ENCODE data around the gene FAM53C. TPM values are rescaled to one million over a fixed set of nuclear protein-coding genes. Genes with fewer than 3 reads are reported as not detected.
"Not testable (repeated sequence)": the region's sequence is repeated elsewhere in the genome, so short reads cannot be mapped to it uniquely, and the experiment has no call there.

FAM53C gene
- total RNA-seq = 28.6 and 34.3 TPM in 2 replicates

GRCh38 chr5:138337685-138338410 is at the start of gene FAM53C:
TSS of gene FAM53C (plus strand) at chr5:138338266. CDS start at chr5:138341336, 3,070 bp downstream.
- DNase-seq = peak; percentile 94

GRCh38 chr5:138289296-138289695 is 48.8 kb upstream of the FAM53C start:
- no peak for DNase-seq

GRCh38 chr5:138303372-138303771 is 34.7 kb upstream of the FAM53C start:
- DNase-seq = peak; percentile 46

DNA sequence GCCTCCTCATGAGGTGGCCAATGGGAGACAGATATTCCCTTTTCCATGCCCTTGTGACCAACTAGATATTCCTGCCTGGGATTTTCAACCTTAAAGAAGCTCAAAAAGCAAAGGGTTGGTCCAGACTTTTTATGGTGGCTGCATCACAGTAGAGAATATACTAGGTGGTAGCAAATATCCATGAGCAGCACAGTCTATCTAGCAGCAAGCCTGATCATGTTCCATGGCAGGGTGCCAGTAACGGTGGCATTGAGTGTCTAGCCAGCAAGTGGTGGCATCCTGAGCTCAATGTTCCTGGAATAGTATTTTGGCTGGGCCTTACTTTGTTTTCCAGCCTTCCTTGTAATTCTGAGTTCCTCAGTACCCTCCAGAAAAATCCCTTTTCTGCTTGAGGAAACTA is 32.3 kb upstream of the FAM53C start:
- DNase-seq = peak; percentile 10

DNA sequence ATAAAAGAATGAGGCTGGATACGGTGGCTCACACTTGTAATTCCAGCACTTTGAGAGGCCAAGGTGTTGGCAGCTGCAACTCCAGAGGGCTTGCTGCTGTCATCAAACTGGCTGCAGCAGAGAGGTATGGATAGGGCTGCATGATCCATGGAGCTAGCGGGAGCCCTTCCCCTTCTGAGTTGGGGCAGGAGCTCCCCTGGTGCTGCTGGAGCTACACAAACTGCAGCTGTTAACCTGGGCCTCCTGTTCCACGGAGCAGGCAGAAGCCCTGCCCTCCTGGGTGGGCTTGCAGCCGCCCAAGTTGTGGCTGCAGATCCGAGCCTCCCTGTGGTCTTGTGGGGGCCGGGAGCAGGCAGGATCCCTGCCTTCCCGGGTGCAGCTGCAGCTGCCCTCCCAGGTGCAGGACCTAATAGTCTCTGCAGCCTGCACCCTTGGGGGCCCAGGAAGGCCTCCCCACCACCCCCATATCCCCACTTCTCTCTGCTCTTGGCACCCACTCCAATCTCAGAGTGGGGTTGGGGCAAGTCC is 22.3 kb upstream of the FAM53C start:
- DNase-seq = no peak

DNA sequence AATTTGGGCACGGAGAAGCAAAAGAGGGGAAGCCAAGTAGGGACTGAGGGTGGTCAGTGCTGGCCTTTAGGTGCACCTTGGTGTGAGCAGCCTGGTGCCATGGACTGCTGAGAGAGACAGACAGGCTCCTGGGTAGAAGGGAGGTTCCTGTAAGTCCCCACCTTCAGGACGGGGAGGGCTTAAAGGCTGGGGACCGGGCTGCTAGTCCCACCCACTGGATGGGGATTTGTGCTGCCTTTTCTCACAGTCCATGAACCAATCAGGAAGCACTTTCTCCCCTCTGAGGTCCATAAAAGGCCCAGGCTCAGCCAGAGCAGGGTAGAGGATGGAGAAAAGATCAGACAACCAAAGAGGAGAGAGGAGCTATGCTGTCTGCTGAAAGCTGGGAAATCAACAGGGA is 21.7 kb upstream of the FAM53C start:
- no peak for DNase-seq

- DNase-seq = not testable (repeated sequence)
Observed at GRCh38 chr5:138318211-138318610, 19.9 kb upstream of the FAM53C start.

DNA sequence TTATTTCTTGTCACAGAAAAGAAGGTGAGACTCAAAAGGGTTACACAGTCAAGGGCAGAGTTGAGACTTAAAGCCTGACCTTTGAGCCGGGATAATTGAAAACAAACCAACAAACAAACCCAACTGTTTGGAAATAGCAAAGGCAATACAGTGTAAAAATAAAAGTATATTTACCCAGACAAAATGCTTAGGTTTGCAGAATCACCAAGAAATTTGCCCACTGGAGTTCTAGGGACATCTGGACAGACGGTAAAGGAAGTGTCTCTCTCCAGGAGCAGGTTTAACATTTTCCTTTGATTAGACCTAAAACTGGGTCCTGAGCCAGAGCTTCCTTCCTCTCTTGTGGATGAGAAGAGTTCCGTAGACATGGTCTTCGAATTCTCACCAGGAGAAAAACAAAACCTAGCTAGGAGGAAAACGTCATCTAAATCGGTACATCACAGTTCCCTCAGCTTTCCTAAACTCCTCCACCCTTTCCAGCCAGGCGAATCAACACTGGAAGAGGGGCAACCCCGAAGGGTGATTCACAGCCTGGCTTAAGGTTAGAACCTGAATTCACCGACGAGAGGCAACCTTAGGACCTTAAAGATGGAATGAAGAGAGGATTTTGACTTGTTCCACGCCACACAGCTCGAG is 7.1 kb upstream of the FAM53C start:
- DNase-seq = peak; percentile 21

GRCh38 chr5:138331449-138332368 is 6.4 kb upstream of the FAM53C start, which contains the start of gene CDC25C:
TSS of gene CDC25C (minus strand) at chr5:138331804. CDS start at chr5:138331180, 624 bp downstream.
- DNase-seq = peak; percentile 100

GRCh38 chr5:138334867-138335447 is 3.1 kb upstream of the FAM53C start:
- DNase-seq = peak; percentile 25

- DNase-seq = peak; percentile 83
Observed at GRCh38 chr5:138336952-138337684, 948 bp upstream of the FAM53C start.

GRCh38 chr5:138338411-138339090 is 485 bp downstream of the FAM53C start:
- DNase-seq = peak; percentile 19

DNA sequence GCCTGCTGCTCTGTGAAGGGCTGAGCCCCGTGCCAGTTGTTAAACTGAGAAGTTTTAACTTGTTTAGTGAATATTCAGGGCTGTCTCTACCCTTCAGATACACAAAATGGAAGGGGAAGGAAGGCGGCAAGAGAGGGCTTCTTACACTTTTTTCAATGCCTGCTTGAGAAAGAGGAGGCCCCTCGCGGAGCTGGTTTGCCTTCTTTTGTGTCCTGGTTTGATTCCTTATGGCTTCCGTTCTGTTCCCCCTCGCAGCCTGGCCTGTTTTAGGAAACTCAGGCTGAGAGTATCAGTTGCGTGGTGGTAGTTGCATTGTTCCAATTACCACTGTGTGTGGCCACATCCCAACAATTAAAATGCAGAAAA is 1.0 kb downstream of the FAM53C start:
- peak; percentile 40 for DNase-seq

DNA sequence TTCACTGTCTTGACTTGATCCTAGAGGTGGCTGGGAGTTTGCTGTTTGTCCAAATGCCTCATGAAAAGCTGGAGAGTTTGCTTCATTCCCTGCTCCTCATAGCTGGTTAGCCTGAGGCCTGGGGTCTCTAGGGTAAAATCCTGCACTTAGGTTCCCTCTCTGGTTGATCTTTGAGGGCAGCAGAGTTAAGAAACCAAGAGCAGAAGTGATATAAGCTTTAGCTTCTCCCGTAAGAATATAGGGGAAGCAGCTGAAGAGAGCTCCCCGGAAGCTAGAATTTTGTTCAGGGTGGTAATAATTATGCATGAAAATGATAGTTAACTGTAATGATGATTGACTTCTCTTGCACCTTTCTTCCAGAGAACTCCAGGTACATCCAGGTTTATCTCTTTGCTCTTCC is 1.4 kb downstream of the FAM53C start:
- no peak for DNase-seq

DNA sequence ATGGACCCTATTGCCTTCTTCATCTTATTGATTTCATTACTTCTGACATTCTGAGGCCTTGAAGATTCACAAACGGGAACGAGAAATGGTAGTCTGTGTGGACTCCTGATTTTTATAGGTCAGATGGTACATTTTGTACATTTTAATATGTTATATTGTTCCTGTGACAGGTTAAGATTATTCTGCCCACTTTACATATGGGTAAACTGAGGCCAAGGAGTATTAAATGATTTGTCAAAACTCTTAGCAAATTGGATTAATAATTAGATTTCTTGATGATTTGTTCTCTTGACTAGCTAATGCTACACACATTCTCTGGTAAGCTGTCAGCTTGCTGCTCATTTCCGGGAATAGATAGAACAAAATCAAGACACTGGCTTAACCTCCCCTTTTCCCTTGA is 1.9 kb downstream of the FAM53C start:
- DNase-seq = no peak

GRCh38 chr5:138344887-138345622 is 7.0 kb downstream of the FAM53C start:
- DNase-seq = no peak

GRCh38 chr5:138346889-138347288 is 8.8 kb downstream of the FAM53C start:
- no peak for DNase-seq

GRCh38 chr5:138349852-138350562 is 11.9 kb downstream of the FAM53C start:
- DNase-seq = no peak

GRCh38 chr5:138350563-138350890 is 12.5 kb downstream of the FAM53C start:
- no peak for DNase-seq

DNA sequence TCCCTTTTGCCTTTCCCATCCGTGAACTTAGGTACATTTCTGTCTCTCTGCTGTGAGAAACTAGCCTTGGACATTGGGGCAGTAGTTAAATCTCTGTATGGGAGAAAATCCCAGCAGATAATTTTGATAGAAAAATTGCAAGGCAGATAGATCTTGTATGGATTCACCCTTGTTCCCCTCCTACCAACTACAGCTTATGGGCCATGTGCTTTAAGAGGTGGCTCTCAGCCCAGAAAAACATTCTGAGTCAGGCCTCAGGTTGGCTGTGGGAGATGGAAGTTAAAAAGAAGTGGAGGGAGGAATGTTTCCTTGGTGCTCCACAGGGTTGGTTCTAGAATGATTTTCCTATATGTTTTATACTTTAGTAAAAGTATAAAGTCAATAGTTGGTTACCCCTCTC is 13.0 kb downstream of the FAM53C start:
- no peak for DNase-seq
